ENCODE results near the gene TOP1.

The TOP1 gene

DNA sequence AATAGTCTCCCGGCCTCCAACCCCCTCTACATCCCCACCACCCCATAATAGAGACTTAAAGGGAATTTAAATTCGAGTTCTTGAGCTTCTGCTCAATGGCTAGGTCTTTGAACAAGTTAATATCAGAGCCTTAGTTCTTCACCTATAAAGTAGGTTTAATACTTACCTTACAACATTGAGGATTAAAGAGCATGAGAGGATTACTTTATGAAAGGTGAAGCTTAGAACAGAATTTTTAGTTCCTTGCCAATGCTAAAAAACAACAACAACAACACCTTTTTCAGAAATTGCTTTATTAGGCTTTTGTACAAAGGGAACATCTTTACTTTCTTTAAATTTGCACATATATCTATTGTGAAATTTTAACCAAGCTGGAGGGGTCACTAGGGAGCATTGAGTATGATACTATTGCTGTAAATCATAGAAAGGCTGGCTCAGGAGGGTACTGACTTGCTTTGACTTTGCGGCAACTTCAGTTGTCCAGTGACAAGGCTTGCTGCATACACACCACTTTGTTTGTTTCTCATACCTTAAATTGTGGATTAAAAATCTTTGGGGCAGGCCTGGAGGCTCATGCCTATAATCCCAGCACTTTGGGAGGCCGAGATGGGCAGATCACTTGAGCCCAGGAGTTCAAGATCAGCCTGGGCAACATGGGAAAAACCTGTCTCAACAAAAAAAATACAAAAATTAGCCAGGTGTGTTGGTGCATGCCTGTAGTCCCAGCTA is 9.7 kb downstream of the TOP1 start:
- no peak for DNase-seq (ENCODE audit: low spot score)

DNA sequence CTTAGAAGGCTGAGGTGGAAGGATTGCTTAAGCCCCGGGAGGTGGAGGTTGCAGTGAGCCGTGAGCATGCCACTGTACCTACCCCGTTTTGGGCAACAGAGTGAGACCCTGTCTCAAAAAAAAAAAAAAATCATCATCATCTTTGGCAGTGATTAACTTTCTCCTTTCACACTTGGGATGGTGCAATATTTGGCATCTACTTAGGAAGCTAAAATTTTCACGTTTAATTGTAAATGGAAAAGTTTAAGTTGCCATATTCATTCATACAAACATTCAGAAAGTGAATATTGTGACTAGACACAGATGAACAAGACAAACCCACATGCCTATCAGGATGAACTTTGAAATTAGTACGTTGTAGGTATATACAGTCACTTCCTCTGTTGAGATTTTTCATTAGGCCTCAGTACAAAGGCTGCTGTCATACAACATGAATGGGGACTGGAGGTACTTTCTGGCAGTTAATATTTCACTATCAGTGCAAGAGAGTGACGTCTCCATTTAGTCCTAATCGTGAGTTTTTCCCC is 10.3 kb downstream of the TOP1 start:
- DNase-seq (ENCODE audit: low spot score): no peak

DNA sequence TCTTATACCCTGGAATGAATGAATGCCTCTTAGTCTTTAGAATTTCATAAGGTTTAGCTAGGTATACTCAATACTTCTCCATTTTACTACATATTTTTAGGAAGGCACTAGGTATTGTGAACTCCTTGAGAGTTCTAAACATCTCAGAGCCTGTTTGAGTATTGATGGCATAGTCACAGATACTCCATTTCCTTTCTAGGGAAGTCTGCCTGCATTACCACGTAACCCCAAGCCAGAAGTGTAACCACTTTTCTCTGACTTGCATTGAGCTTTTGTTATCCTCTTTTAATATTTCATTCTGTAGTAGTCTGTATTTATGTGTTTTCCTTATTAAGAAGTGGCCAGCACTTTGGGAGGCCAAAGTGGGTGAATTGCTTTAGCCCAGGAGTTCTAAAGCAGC is 12.2 kb downstream of the TOP1 start:
- no peak for DNase-seq (ENCODE audit: low spot score)

DNA sequence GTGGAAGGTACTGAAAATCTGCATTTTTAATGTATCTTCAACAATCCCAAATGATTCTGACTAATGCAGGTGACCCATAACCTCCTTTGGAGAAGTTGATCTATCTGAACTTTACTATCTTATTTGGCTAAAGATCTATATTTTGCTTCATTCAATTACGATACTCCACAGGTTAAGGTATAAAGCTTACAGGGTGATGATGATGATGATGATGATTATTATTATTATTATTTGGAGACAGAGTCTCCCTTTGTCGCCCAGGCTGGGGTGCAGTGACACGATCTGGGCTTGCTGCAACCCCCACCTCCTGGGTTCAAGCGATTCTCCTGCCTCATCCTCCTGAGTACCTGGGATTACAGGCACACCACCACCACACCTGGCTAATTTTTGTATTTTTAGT is 13.1 kb downstream of the TOP1 start:
- DNase-seq (ENCODE audit: low spot score): no peak

GRCh38 chr20:41044409-41045062 is 15.9 kb downstream of the TOP1 start:
- no peak for DNase-seq (ENCODE audit: low spot score)

- DNase-seq (ENCODE audit: low spot score): no peak
These were observed 17.0 kb downstream of the TOP1 start for GRCh38 chr20:41045671-41046070.

DNA sequence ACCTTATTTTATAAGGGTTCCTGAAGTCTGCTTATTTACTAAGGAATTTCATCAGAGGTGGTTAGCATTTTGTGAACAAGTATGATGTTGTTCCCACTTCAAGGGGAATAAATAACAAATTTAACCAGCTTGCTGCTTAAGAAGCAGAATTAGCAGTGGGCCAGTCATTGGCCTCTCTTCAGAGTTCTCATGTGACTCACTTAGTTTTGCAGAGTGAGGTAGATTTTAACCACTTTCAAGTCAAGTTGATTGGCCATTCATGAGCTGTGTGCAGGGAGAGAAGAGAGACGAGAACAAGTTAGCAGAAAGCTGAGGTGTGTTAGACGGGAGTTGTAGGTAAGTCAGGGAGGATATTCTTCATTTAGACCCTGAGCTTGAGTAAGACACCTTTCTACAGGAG is 18.1 kb downstream of the TOP1 start:
- no peak for DNase-seq (ENCODE audit: low spot score)

- no peak for DNase-seq (ENCODE audit: low spot score)
These were observed 18.8 kb downstream of the TOP1 start for GRCh38 chr20:41047279-41047974.

- DNase-seq (ENCODE audit: low spot score): no peak
These were observed 19.3 kb downstream of the TOP1 start for GRCh38 chr20:41047975-41048305.

DNA sequence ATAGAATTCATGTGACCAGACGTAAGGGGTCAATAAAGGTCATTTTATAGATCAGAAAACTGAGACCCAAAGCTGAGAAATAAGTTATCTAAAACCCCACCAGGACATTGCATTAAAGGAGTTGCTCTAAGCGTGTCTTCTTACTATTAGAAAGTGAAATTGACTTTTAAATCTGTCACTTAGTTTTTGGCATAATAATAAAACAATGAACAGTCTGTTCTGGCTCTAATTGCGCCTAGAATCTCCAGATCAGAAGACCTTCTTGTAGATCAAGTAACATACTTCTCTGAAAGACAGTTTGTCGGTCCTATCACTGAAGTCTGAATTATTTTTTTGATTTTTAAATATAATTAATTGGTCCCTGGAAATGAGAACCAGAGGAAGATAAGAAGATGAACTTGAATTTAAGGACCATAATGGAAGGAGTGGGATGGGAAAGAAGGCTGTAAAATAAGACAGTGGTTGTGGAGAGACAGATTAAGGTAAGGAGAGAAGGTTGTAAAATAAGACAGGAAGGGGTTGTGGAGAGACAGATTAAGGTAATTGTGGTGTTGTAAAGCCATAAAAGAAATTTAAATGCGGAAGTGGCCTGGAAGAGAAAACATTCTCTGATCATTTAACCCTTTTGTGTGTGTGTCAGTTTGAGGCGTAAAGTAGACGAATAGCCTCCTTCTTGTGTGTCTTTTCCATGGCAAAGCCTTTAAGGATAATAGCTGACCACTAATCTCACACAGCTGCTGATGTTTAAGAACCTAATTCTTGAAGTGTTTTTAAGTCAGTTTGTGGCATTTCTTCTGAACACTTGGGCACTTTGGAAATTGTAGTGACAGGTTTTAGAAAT is 20.1 kb downstream of the TOP1 start:
- DNase-seq (ENCODE audit: low spot score): no peak

- no peak for DNase-seq (ENCODE audit: low spot score)
These were observed 20.8 kb downstream of the TOP1 start for GRCh38 chr20:41049451-41049850.

DNA sequence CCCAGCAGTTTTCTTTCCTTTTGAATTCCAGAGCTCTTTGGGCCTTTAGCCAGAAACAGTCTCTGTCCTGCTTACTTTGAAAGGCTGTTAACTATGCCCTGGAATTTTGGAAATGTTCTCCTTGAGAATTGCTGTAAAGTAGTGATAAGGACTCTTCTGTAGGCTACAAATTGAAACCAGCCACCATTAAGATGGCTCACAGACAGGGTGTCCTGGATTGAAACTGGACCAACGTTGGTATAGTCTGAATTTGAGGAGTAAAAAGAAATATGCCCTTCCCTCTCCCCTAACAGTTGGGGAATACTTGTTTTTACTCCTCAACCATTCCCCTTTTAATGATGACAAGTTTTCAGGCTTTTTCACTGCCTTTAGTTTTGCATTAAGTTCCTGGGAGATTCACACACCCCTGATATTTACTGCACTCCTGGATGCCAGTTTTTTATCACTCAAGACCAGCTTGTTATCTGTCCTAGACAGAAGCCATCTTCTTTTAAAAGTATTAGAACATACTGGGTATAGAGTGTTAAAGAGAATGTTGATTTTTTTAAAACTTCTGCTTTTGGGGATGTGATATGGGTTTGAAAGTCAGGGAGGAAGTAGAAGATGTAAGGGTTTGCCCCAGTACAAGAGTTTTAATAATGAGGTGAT is 21.9 kb downstream of the TOP1 start:
- DNase-seq (ENCODE audit: low spot score): no peak

- DNase-seq (ENCODE audit: low spot score): no peak
These were observed 22.6 kb downstream of the TOP1 start for GRCh38 chr20:41051009-41051825.

- DNase-seq (ENCODE audit: low spot score): no peak
These were observed 24.3 kb downstream of the TOP1 start for GRCh38 chr20:41052742-41053419.

GRCh38 chr20:41054070-41054846 is 25.6 kb downstream of the TOP1 start:
- no peak for DNase-seq (ENCODE audit: low spot score)

GRCh38 chr20:41054847-41055230 is 26.2 kb downstream of the TOP1 start:
- DNase-seq (ENCODE audit: low spot score): no peak

DNA sequence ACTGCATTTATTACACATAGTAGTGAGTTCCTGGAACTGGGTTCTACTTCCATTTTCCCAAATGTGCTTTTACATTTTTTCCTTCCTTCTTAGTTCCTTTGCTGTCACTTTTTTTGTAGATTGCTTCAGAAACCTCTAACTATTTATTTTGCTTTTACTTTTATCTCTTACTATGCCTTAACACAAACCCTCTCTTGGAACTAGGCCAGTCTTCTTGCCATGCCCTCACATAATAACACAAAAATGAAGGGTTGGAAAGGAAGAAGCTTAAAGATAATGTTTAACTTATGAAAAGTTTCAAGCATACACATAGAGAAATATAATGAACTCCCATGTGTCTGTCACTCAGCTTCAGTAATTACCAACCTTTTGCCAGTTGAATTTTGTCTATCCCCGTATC is 27.1 kb downstream of the TOP1 start:
- no peak for DNase-seq (ENCODE audit: low spot score)

GRCh38 chr20:41057999-41058673 is 29.5 kb downstream of the TOP1 start:
- no peak for DNase-seq (ENCODE audit: low spot score)

All from D341Med (cell line).